SJCRH30 (cell line): ENCODE results near the gene SRGAP2B. TPM values are rescaled to one million over a fixed set of nuclear protein-coding genes. Genes with fewer than 3 reads are reported as not detected.
"Not testable (repeated sequence)": the region's sequence is repeated elsewhere in the genome, so short reads cannot be mapped to it uniquely, and the experiment has no call there.

Experiments
- DNase-seq, 2 experiments: peaks; one replicate each; pipeline ENCODE4 v3.0.0-alpha.2; 2015 to 2020
- H3K27ac ChIP-seq: fragments of 250-450 bp; sonication (Bioruptor Pico); 2 replicates; pipeline ENCODE4 v1.5.1; 2020; ENCODE audit warnings: mild to moderate bottlenecking, moderate library complexity
- H3K27me3 ChIP-seq: fragments of 250-450 bp; sonication (Bioruptor Pico); 2 replicates; pipeline ENCODE4 v1.5.1; 2020; ENCODE audit warnings: mild to moderate bottlenecking, moderate library complexity
- H3K36me3 ChIP-seq: fragments of 250-450 bp; sonication (Bioruptor Pico); 2 replicates; pipeline ENCODE4 v1.5.1; 2020; ENCODE audit warnings: mild to moderate bottlenecking, moderate library complexity
- H3K4me1 ChIP-seq: fragments of 250-450 bp; sonication (Bioruptor Pico); 2 replicates; pipeline ENCODE4 v1.5.1; 2020; ENCODE audit warnings: mild to moderate bottlenecking, moderate library complexity
- H3K4me3 ChIP-seq: fragments of 250-450 bp; sonication (Bioruptor Pico); 2 replicates; pipeline ENCODE4 v1.5.1; 2020; ENCODE audit warnings: mild to moderate bottlenecking, moderate library complexity
- H3K9me3 ChIP-seq: fragments of 250-450 bp; sonication (Bioruptor Pico); replicated peaks from 2 replicates; pipeline ENCODE4 v1.5.1; 2020; ENCODE audit warnings: mild to moderate bottlenecking, moderate library complexity
- total RNA-seq: library from RNA; depleted of rRNA; stranded (reverse); fragments of >200 nt; shearing (Covaris generic); gene quantifications from 2 replicates; pipeline ENCODE4 v1.2.3, GENCODE V29; 2014

Gene SRGAP2B
- total RNA-seq, 1 experiment from 2014 or later: 16.4 TPM

- DNase-seq, H3K27me3 ChIP-seq, H3K36me3 ChIP-seq, H3K27ac ChIP-seq, H3K4me1 ChIP-seq, H3K9me3 ChIP-seq, H3K4me3 ChIP-seq: not testable (repeated sequence)
Measured at GRCh38 chr1:144966488-144966887, 128.6 kb downstream of the SRGAP2B start.

- DNase-seq, H3K36me3 ChIP-seq, H3K9me3 ChIP-seq, H3K4me3 ChIP-seq, H3K27me3 ChIP-seq, H3K4me1 ChIP-seq, H3K27ac ChIP-seq: not testable (repeated sequence)
Measured at GRCh38 chr1:144964765-144965164, 130.4 kb downstream of the SRGAP2B start.

GRCh38 chr1:144964186-144964585 lies 130.9 kb downstream of the SRGAP2B start:
- H3K27ac ChIP-seq, H3K9me3 ChIP-seq, H3K4me1 ChIP-seq, H3K4me3 ChIP-seq, H3K36me3 ChIP-seq, DNase-seq, H3K27me3 ChIP-seq: not testable (repeated sequence)

GRCh38 chr1:144963571-144963970 lies 131.6 kb downstream of the SRGAP2B start:
- H3K9me3 ChIP-seq, DNase-seq, H3K4me3 ChIP-seq, H3K27ac ChIP-seq, H3K4me1 ChIP-seq, H3K36me3 ChIP-seq, H3K27me3 ChIP-seq: not testable (repeated sequence)

- DNase-seq, H3K27ac ChIP-seq, H3K4me3 ChIP-seq, H3K36me3 ChIP-seq, H3K4me1 ChIP-seq, H3K9me3 ChIP-seq, H3K27me3 ChIP-seq: not testable (repeated sequence)
Measured at GRCh38 chr1:144961604-144962583, 133.2 kb downstream of the SRGAP2B start.

GRCh38 chr1:144960929-144961488 lies 134.1 kb downstream of the SRGAP2B start:
- not testable (repeated sequence) for H3K36me3 ChIP-seq, H3K27ac ChIP-seq, H3K9me3 ChIP-seq, DNase-seq, H3K4me3 ChIP-seq, H3K4me1 ChIP-seq, H3K27me3 ChIP-seq

- not testable (repeated sequence) for H3K27me3 ChIP-seq, DNase-seq, H3K27ac ChIP-seq, H3K9me3 ChIP-seq, H3K4me3 ChIP-seq, H3K4me1 ChIP-seq, H3K36me3 ChIP-seq
Measured at GRCh38 chr1:144948390-144948789, 146.7 kb downstream of the SRGAP2B start.

- H3K4me1 ChIP-seq, H3K27ac ChIP-seq, H3K27me3 ChIP-seq, DNase-seq, H3K36me3 ChIP-seq, H3K4me3 ChIP-seq, H3K9me3 ChIP-seq: not testable (repeated sequence)
Measured at GRCh38 chr1:144947495-144947894, 147.6 kb downstream of the SRGAP2B start.

- not testable (repeated sequence) for DNase-seq, H3K9me3 ChIP-seq, H3K27me3 ChIP-seq, H3K4me1 ChIP-seq, H3K27ac ChIP-seq, H3K4me3 ChIP-seq, H3K36me3 ChIP-seq
Measured at GRCh38 chr1:144946525-144947480, 148.3 kb downstream of the SRGAP2B start.

GRCh38 chr1:144941710-144942109 lies 153.4 kb downstream of the SRGAP2B start:
- H3K4me3 ChIP-seq, H3K36me3 ChIP-seq, H3K27me3 ChIP-seq, H3K9me3 ChIP-seq, H3K27ac ChIP-seq, DNase-seq, H3K4me1 ChIP-seq: not testable (repeated sequence)

GRCh38 chr1:144940054-144940453 lies 155.1 kb downstream of the SRGAP2B start:
- H3K9me3 ChIP-seq, H3K27me3 ChIP-seq, DNase-seq, H3K4me3 ChIP-seq, H3K27ac ChIP-seq, H3K36me3 ChIP-seq, H3K4me1 ChIP-seq: not testable (repeated sequence)

- H3K36me3 ChIP-seq, H3K27me3 ChIP-seq, H3K4me3 ChIP-seq, DNase-seq, H3K9me3 ChIP-seq, H3K4me1 ChIP-seq, H3K27ac ChIP-seq: not testable (repeated sequence)
Measured at GRCh38 chr1:144938627-144939026, 156.5 kb downstream of the SRGAP2B start.

- not testable (repeated sequence) for H3K9me3 ChIP-seq, H3K4me3 ChIP-seq, H3K27ac ChIP-seq, DNase-seq, H3K27me3 ChIP-seq, H3K36me3 ChIP-seq, H3K4me1 ChIP-seq
Measured at GRCh38 chr1:144936186-144936732, 158.9 kb downstream of the SRGAP2B start.

- not testable (repeated sequence) for H3K4me3 ChIP-seq, H3K9me3 ChIP-seq, H3K27ac ChIP-seq, DNase-seq, H3K27me3 ChIP-seq, H3K4me1 ChIP-seq, H3K36me3 ChIP-seq
Measured at GRCh38 chr1:144935310-144935709, 159.8 kb downstream of the SRGAP2B start.

- not testable (repeated sequence) for H3K36me3 ChIP-seq, H3K27ac ChIP-seq, DNase-seq, H3K4me3 ChIP-seq, H3K4me1 ChIP-seq, H3K27me3 ChIP-seq, H3K9me3 ChIP-seq
Measured at GRCh38 chr1:144933014-144933413, 162.1 kb downstream of the SRGAP2B start.
